Spleen (tissue), 7 donors: ENCODE data around the gene PRR15.

Experiments
- POLR2A ChIP-seq, 3 donors: fragments of 450-650 bp; IDR thresholded peaks; one replicate each; pipeline ENCODE4 v1.5.1; 2017; ENCODE audit warnings: antibody characterized with exemption in 3 of 3, mild to moderate bottlenecking in 1 of 3
- TF ChIP-seq, protein P1 (sequence below), 11 experiments: fragments of 200-600 bp in 7 of 11; fragments of 450-650 bp in 4 of 11; sonication (generic) in 4 of 11; IDR thresholded peaks in 8 of 11; conservative IDR thresholded peaks in 3 of 11; 1 replicate in 7 of 11; 2 replicates in 4 of 11; pipeline versions ENCODE4 v1.4.0 to v1.8.0; 2016 to 2021; ENCODE audit warnings: antibody characterized with exemption in 11 of 11, inconsistent platforms in 4 of 11, mild to moderate bottlenecking in 1 of 11
- donor health status: DM: no; HTN: no; CAD: no; lungs with moderate emphysema.
- donor health status: DM: no; HTN: no; CAD: no.
- donor health status: DM: no; HTN: no; CAD: no.

- TF ChIP-seq, protein P1, sequence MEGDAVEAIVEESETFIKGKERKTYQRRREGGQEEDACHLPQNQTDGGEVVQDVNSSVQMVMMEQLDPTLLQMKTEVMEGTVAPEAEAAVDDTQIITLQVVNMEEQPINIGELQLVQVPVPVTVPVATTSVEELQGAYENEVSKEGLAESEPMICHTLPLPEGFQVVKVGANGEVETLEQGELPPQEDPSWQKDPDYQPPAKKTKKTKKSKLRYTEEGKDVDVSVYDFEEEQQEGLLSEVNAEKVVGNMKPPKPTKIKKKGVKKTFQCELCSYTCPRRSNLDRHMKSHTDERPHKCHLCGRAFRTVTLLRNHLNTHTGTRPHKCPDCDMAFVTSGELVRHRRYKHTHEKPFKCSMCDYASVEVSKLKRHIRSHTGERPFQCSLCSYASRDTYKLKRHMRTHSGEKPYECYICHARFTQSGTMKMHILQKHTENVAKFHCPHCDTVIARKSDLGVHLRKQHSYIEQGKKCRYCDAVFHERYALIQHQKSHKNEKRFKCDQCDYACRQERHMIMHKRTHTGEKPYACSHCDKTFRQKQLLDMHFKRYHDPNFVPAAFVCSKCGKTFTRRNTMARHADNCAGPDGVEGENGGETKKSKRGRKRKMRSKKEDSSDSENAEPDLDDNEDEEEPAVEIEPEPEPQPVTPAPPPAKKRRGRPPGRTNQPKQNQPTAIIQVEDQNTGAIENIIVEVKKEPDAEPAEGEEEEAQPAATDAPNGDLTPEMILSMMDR (IDR thresholded peaks at IDR 0.05 in 8 of 11, conservative IDR thresholded peaks at IDR 0.05 in 3 of 11): no peak
- no peak for TF ChIP-seq POLR2A (IDR thresholded peaks at IDR 0.05)
Observed at GRCh38 chr7:29598137-29598536, 34.5 kb downstream of the PRR15 start.
